ENCODE data around the gene PTGIS.

Gene PTGIS

DNA sequence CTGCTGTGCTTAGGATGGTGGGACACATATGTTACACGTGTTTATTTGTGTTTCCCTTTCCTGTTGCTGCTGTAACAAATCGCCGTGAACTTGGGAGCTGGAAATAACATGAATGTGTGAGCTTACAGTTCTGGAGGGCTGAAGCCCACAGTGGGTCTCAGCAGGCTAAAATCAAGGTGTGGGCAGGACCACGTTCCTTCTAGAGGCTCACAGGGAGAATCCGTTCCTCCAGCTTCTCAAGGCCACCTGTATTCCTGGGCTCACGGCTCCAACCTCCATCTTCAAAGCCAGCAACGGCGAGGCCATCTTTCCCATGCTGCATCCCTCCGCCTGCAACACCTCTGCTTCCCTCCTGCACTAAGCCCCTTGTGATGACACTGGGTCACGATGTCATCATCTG is 27.4 kb upstream of the PTGIS start:
- DNase-seq, result no peak

GRCh38 chr20:49594931-49595315 is 27.0 kb upstream of the PTGIS start:
- DNase-seq, result no peak

- DNase-seq, result no peak
Observed at GRCh38 chr20:49594143-49594930, 26.4 kb upstream of the PTGIS start.

GRCh38 chr20:49593466-49594142 is 25.7 kb upstream of the PTGIS start:
- DNase-seq, result no peak

- DNase-seq, result no peak
Observed at GRCh38 chr20:49592120-49592519, 24.2 kb upstream of the PTGIS start.

GRCh38 chr20:49591217-49591865 is 23.4 kb upstream of the PTGIS start:
- no peak for DNase-seq

DNA sequence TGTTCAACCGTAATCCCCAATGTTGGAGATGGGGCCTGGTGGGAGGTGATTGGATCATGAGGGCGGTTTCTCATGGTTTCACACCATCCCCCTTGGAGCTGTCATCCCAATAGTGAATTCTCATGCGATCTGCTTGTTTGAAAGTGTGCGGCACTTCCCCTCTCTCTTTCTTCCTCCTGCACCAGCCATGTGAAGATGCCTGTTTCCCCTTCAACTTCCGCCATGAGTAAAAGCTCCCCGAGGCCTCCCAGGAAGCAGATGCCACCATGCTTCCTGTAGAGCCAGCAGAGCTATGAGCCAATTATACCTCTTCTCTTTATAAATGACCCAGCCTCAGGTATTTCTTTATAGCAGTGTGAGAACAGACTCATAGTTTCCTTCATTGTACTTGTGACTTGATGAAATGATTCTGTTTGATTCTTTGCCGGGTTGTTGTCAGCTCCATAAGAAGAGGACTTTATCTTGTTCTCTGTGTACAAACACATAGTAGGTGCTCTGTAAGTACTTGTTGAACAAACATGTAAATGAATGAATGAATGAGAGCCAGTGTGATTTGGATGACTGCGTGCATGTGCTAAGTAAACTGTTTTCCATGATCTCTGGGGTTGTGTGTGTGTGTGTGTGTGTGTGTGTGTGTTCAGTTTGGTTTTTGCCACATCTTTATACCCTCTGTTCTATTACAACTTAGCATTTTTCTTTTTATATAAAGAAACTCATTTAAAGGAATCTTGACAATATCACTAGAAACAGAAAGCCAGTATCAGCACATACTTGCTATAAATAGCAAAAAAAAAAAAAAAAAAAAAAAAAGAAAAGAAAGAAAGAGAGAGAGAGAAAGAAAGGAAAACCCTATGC is 22.5 kb upstream of the PTGIS start:
- DNase-seq, result no peak

DNA sequence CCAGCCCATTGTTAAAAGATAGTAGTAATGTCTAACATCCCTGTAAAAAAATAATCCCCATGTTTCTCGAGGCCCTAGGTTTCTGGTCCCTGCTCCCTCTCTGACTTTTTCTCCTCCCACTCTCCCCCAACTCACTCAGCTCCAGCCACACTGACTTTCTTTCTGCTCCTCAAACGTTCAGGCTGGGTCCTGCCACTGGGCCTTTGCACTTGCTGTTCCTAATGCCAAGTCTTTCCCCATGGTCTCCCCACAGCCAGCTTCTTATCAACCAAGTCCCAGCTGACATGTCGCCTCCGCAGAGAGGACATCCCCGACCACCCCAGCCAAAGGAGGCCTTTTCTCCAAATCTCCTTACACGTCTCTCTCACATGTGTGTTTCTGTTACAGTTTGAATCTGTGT is 21.8 kb upstream of the PTGIS start:
- DNase-seq, result no peak

DNA sequence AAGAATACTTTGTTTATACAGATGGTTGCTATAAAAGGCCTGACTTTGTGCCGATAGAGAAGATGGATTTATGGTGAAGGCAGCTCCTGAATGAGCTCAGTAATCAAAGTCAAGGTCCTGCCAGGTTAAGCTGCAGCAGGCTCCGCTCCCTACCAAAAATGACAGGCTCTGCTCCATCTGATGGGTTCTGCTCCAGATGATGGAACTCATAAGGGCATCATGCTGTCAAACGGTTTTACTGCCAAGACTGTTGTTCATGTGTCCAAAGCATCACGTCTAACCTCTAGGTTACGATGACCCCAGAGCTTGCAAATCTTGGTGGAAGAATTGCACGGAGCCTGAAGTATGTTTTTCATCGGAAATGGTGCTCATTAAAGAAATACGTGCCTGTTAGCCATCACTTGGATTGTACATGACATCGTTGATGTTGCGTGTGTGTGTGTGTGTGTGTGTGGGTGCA is 19.2 kb upstream of the PTGIS start:
- no peak for DNase-seq

DNA sequence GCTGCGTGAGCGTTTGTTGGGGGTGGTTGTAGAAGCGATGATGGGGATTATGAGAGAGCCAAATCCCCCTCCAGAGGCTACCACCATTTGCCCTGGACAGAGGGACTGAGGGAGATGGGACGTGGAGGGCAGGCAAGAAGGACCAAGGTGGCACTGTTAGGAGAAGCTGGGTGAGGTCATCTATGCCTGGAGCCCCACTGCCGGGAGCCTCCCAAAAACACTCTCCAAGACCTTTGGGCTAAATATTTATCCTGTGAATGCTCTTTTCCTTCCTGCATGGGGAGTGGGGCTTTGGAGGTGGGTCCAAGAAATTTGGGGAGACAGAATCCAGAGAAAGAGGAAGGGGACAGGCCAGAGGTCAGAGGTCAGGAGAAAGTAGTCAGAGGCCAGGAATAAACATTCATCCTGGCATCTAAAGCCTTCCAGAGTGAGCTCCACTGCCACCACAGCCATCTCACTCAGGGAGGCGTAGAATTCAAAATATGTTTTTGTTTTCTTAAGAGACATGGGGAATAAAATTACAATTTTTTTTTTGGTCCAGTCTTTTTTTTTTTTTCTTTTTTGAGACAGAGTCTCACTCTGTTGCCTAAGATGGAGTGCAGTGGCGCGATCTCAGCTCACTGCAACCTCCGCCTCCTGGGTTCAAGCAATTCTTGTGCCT is 17.8 kb upstream of the PTGIS start:
- DNase-seq, result no peak

DNA sequence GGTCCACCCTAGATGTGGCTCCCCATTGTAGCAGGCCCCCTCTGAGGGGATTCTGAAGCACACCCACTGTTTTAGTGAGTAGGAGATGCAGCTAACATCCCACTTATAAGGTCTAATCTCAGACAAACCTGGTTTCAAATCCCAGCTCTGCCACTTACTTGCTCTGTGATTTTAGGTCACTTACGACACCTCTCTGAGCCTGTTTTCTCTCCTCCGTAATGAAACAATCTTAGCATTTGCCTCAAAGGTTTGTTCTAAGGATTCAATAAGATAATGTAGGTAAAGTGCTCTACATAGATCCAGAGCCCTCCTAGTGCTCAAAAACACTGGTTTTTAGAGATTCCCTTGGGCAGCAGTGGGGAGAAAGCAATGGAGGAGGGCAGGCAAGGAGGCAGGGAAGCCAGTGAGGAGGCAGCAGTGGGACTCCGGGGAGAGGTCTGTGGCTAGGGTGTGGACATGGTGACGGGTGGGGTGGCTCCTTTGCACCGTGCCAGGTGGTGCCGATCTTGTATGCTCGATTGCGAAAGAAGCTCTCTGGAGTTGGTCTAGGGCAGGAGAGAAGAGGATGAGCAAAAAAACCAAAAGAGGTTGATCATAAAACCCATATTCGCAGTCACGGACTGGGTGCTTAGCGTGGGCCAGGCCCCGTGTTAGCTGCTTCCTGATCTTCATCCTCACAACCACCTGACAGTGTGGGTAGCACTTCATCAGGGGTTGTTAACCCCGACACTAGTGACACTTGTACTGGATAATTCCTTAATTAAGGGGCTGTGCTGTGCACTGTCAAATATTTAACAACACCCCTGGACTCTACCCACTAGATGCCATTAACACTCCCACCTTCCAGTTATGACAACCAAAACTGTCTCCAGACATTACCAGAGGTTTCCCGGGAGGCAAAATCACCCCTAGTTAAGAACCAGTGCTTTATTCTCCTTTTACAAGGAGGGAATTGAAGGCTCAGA is 16.8 kb upstream of the PTGIS start:
- no peak for DNase-seq

- peak; percentile 94 for DNase-seq
Observed at GRCh38 chr20:49583669-49584417, 15.9 kb upstream of the PTGIS start.

GRCh38 chr20:49583343-49583668 is 15.4 kb upstream of the PTGIS start:
- no peak for DNase-seq

GRCh38 chr20:49582413-49583334 is 14.7 kb upstream of the PTGIS start:
- DNase-seq, result no peak

DNA sequence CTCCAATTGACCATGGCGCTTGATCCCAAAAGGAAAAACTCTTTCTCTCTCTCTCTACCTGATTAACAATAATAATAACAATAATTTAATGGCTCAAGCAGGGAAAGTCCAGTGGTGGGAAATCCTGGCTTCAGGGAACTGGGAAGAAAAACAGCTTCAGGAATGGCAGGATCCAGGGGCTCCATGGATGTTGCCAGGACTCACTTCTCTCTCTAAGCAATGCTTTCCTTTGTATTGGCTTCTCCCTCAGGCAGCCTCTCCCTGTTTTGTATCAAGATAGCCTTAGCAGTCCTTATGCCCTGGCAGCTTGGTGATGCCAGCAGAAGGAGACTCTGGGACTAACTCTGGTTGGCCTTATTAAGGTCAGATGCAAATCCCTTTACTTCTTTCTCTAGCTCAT is 13.5 kb upstream of the PTGIS start:
- DNase-seq, result no peak

GRCh38 chr20:49580813-49581174 is 12.9 kb upstream of the PTGIS start:
- no peak for DNase-seq

DNA sequence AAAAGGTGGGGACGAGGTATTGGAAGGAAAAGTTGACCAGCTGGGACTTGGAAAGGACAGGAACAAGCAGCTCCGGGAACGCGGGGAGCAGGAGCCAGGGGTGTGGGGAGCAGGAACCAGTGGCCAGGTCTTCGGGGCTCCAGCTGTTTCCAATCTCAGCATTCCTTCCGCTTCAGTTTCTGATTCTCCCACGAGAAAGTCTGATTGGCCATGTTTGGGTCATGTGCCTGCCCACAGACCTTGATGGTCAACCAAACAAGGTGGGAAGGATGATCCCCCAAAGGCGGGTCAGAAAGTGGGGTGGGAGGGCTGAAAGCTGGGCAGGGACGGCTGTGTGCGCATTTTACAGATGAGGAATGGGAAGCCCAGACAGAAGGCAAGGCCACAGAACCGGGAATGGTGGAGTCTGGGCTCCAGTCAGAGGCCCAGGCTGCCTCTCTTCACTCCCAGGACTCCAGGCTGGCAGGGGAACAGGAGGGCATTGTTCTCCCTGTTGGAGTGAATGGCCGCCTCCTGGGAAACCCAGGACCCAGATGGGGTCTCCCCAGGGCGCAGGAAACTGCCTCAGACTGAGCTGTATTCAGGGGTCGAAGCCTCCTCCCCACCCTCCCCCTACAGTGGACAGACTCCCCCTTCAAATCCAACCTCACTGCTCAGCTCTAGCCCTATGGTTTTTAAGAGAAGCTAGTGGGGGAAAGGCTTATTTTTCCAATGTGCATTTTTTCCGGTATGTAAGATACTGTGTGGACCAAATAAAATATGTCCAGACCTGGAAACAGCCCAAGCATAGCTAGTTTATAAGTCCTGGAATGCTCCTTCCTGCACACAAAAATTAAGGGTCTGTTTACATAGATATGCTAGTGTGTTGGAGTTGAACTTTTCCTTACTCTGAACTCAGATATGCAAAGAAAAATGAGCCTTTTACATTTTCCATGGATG is 12.2 kb upstream of the PTGIS start:
- DNase-seq, result no peak

- DNase-seq, result no peak
Observed at GRCh38 chr20:49579195-49579594, 11.3 kb upstream of the PTGIS start.
